Ramos (cell line): ENCODE results near the gene MIOX.

Experiments
- in situ Hi-C: fragments of 300-500 bp; cut with MboI; formaldehyde crosslinking; loops from one replicate; pipeline ENCODE4 v1.14.3; 2022; ENCODE audit warnings: low sequenced_read_pairs; ENCODE audit not compliant: unreplicated experiment

The MIOX gene

GRCh38 chr22:50486561-50487289 lies at the start of gene MIOX:
Gene MIOX (plus strand): TSS chr22:50486859. CDS start chr22:50486898, 39 bp downstream.
- in situ Hi-C loops = no loop called here

DNA sequence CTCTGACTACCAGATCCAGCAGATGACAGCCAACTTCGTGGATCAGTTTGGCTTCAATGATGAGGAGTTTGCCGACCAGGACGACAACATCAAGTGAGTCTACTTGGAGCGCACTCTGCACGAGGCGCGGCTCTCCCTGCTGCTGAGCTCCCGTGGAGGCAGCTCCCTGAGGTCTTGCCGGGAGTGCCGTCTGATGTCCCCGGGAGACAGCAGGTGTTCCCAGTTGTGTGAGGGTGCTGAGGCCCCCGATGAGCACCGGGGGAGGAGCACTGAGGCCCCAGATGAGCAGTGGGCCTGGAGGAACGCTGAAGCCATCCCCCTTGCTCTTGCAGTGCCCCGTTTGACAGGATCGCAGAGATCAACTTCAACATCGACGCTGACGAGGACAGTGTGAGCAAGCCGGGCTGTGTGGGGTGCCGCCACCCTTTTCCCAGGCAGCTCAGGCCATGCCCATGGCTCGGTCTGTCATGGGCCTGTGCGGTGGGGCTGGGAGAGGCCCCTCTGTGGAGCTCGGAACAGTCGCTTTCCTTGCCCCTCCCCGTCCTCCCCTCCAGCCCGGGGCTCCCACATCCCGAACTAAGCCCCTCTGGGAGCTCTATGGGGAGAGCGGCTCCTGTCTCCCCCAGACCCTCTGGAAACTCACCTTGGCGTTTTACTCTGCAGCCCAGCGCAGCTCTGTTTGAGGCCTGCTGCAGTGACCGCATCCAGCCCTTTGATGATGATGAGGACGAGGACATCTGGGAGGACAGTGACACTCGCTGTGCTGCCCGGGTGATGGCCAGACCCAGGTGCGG lies 49.0 kb upstream of the MIOX start:
- in situ Hi-C loops = no loop called here

DNA sequence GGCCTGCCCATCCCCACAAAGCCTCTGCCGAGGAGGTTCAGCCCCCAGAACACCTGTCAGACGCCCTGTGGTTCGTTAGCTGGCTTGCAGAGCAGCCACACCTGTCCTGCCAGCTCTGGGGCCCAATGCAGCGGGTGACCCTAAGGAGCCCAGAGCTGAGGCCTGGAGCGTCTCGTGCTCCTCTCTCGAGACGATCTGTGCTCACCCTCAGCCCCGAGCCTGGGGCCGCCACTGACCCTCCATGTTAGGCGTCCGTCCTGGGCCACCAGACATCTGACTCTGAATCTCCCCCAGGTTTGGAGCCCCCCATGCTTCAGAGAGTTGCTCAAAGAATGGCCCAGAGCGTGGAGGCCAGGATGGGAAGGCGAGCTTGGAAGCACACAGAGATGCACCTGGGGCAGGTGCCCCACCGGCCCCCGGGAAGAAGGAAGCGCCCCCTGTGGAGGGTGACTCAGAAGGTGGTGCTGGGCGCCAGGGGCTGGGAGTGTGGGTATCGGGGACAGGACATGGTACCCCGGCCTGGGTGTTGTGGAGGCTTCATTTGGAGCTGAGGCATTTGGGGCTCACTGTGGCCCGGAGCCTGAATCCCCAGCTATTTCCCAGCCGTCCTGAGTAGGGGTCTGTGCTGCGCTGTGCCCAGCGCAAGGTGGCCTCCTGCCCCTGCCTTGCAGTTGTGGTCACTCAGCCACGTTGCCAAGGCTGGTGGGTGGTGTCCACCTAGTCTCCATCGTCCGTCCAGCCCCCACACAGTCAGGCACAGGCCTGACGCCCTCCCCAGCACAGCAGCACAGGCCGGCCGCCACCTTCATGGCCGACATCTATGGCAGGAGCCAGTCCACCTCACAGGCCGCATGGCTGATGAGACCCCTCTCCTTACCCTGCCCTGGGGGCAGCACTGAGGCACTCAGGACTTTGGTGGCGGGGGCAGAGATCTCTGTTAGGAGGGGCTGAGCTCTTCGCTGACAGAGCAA lies 48.1 kb upstream of the MIOX start:
- in situ Hi-C loops = no loop called here

- in situ Hi-C loops = no loop called here
These were observed 47.3 kb upstream of the MIOX start for GRCh38 chr22:50439314-50439870.

- in situ Hi-C loops = no loop called here
These were observed 46.8 kb upstream of the MIOX start for GRCh38 chr22:50439871-50440331.

- in situ Hi-C loops = no loop called here
These were observed 46.0 kb upstream of the MIOX start for GRCh38 chr22:50440544-50441249.

GRCh38 chr22:50441428-50441993 lies 45.1 kb upstream of the MIOX start:
- in situ Hi-C loops = no loop called here

- in situ Hi-C loops = no loop called here
These were observed 43.5 kb upstream of the MIOX start for GRCh38 chr22:50443197-50443596.

GRCh38 chr22:50443801-50444625 lies 42.6 kb upstream of the MIOX start:
- in situ Hi-C loops = no loop called here

DNA sequence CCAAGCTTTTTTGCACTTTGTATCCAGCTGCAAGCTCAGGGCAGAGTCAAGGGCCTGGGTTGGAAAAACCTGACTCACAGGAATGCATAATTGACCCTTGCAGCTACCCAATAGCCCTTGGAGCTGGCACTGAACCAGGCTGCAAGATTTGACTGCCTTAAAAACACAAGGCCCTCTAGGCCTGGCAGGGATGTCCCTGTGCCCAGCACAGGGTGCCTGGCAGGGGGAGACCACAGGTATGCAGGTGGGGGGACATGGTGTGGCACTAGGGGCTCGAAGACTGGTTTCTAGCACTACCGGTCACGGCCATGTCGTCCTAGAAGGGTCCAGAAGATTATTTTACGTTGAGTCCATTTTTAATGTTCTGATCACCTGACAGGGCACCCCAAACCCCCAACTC lies 42.0 kb upstream of the MIOX start:
- in situ Hi-C loops = no loop called here

DNA sequence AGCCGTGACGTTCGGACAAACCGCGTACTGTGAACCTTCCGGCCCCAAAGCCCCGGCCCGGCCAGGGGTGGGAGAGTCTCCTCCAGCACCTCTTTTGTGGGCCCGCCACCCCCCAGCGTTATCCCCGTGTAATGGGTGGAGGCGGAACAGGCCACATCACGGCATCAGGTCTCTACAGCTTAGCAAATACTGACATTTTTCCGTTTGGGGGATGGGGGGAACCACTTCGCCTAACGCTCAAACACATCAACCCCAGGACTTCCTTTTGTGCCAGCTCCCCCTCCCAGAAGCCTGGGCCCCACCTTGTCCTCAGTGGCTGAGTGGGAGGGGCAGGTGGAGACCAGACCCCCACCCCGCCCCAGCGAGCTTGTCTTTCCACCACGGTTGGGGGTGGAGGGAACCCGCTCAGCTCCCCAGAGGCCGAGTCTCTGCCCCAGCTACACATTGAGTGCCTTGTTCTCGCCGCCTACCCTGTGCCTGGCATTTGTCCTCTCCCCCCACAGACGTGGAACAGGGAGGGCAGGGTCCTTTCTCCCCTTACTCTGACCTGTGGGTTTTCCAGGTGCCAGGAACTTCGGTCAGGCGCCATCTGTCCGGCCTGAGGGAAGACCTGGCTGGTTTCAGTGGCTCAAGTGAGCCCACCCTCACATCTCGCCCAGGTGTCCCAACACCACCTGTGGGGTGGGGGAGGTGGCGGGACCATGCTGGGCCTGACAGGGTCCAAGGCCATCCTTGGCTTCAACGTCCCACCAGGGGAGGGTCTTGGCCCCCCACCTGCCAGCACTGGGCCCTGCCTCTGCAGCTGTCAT lies 41.4 kb upstream of the MIOX start:
- in situ Hi-C loops = no loop called here

DNA sequence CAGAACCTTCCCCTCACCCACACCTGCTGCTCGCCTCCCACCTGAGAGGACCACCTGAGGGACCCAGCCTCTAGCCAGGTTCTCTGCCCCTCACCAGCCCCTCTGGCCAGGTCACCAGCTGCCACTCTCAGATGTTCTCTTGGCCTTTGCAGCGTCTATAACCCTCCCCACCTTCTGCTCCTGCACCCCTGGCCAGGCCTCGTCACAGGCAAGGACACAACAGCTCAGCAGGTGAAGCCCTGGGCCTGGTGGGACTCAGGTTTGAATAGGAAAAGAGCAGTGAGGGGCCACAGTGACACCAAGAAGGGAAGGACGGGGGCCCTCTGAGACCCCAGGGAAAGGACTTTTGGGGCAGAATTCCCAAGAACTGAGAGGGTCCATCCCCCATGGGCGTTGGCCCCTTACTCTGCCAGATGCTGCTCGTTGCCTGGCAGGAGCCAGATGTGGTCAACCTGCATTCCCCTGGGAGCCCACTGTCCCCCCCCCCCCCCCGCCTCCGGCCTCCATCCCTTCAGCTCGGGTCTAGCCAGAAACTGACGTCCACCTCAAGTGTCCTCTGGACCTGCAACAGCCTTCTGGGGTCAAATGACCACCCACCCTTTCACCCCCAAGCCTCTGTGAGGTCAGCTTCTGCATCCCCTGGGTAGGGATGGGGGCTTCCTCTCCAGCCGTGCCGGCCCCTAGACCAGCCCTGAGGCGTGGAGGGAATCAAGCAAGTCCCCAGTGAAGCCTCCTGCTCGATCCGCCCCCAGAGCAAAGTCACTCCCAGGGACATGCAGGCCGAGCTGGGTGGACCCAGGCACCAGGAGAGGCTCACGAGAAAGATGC lies 40.6 kb upstream of the MIOX start:
- in situ Hi-C loops = no loop called here

DNA sequence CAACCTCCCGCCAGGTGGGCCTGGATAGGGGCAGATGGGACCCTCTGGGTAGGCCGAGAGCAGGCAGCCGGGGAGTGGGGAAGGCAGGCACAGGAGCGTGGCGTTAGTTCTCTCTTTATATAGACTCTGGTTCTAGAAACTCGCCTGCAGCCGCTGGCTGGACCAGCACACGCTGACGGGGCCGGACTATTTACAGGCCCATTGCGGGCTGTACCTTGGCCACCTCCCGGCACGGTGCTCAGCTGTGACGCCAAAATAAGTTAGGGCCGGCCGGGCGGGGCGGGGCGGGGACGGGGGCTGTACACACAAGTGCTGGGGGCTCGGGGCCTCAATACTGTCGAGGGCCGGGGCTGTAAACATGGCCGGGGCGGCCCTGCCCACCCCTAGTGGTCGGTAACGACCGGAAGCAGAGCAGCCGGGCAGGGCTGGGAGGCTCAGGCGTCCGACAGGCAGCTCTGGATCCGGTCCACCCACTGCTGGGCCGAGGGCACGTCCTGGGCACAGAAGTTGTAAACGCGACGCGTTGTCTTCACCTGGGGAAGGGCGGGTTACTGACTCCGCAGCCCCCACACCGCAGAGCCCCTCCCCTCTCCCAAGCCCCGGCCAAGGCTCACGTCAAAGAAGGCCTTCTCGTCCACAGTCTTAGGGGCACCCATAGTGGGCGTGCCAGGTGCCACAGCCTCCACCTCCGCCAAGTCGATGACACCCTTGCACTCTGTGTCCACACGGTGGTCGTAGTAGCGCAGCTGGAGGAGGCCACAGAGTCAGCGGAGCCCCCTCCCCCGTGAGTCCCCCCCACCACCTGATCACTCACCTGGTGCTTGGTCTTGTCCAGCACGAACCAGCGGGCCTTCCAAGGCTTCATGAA lies 39.7 kb upstream of the MIOX start:
- in situ Hi-C loops = no loop called here

DNA sequence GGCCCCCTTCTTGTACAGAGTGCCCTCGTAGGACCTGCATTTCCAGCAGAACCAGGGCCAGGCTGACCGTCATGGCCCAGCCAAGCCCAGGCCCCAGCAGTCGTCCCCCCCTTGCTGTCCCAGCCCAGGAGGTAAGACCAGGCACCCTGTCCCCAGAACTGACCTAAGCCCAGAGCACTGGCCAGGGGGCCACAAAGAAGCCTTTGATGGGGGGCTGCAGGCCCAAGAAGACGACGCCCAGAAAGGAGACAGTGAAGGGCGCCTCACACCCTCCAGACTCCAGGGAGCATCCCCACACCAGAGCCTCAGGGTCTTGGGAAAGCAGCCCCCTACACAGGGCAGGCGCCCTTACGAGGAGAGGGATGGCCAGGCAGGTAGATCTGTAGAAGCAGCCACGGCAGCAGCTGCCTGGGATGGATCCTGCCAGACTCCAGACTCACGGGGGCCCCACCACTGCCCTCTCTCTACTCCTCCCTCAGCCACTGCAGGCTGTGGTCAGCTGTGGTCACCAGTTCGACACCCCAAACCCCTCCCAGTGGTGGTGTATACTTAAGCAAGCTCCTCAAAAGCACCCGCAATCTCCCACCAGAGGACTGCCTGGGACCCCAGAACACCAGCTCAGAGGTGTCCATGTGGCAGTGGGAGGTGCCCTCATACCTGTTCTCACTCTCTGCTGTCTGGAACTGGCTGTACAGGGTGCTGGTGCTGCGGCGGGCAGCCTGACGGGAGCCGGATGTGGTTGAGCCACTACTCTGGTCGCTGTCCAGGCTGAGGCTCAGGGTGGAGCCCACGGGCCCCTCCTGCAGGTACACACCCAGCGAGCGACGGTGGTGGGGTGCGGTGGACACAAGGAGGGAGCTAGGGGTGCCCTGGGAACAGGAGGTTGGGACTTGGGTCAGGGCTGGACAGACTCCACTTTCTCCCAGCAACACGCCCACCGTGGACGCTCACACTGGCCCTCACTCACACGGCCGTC lies 38.8 kb upstream of the MIOX start:
- in situ Hi-C loops = no loop called here

DNA sequence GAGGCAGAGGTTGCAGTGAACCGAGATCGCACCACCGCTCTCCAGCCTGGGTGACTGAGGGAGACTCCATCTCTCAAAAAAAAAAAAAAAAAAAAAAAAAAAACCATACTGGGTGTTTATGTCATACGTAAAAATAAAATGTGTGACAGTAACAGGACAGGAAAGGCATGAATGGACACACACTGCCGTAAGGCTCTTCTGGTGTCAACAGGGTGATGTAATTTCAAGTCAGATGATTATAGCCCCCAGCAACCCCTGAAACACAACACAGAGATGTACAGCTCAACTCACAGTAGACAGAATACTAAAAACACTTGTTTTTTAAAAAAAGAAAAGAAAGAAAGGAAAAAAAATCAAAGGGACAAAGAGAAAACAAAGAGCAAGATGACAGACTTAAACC lies 34.0 kb upstream of the MIOX start:
- in situ Hi-C loops = no loop called here
